ENCODE data around the gene CTSW.

Gene CTSW

GRCh38 chr11:65872586-65873317 is 6.9 kb upstream of the CTSW start, which contains the start of gene EFEMP2:
EFEMP2 (minus strand) TSS chr11:65872800; CDS start chr11:65872354, 446 bp downstream.
- no peak for TF ChIP-seq CTCF (conservative IDR thresholded peaks at IDR 0.05; ENCODE audit: low read depth, low read length)
- Histone ChIP-seq H3K4me3 (IDR thresholded peaks at IDR 0.05; ENCODE audit: insufficient read depth, low read depth, low read length) (no peak within 1 kb of the TSS), H3K36me3 (ENCODE audit: insufficient read depth) (no peaks in the 10 kb centered on the region), H3K27ac (no peak within 1 kb of the TSS), H3K4me2 (peak within 1 kb of the TSS; percentile 95), H3K79me2 (ENCODE audit: insufficient read depth, low read depth) (no peaks in the 10 kb centered on the region), H3K27me3 (ENCODE audit: insufficient read depth, low read depth) (no peaks in the 10 kb centered on the region), H3K4me1 (ENCODE audit: low read depth, poor library complexity, severe bottlenecking) (peaks cover 13% of the 10 kb centered on the region), H2AFZ (ENCODE audit: low read depth) (peak within 1 kb of the TSS; percentile 91), H4K20me1 (ENCODE audit: insufficient read depth) (no peaks in the 10 kb centered on the region), H3K9ac (peak within 1 kb of the TSS; percentile 47; the same call in 1 of the 2 replicates)

GRCh38 chr11:65873318-65874156 is 6.1 kb upstream of the CTSW start:
- H3K79me2 ChIP-seq (ENCODE audit: insufficient read depth, low read depth): no peaks in the 10 kb centered on the region
- no peak for TF ChIP-seq CTCF (conservative IDR thresholded peaks at IDR 0.05; ENCODE audit: low read depth, low read length)
- H3K27ac ChIP-seq: no peak overlapping the region; the same call in 1 of the 2 replicates
- no peaks in the 10 kb centered on the region for H4K20me1 ChIP-seq (ENCODE audit: insufficient read depth)
- H3K4me3 ChIP-seq (IDR thresholded peaks at IDR 0.05; ENCODE audit: insufficient read depth, low read depth, low read length): no peak overlapping the region
- H3K9ac ChIP-seq: peak overlapping the region; percentile 47; the same call in 1 of the 2 replicates
- H2AFZ ChIP-seq (ENCODE audit: low read depth): peak overlapping the region; percentile 91
- peak overlapping the region; percentile 95 for H3K4me2 ChIP-seq
- no peaks in the 10 kb centered on the region for H3K27me3 ChIP-seq (ENCODE audit: insufficient read depth, low read depth)
- no peaks in the 10 kb centered on the region for H3K36me3 ChIP-seq (ENCODE audit: insufficient read depth)
- H3K4me1 ChIP-seq (ENCODE audit: low read depth, poor library complexity, severe bottlenecking): peaks cover 13% of the 10 kb centered on the region

DNA sequence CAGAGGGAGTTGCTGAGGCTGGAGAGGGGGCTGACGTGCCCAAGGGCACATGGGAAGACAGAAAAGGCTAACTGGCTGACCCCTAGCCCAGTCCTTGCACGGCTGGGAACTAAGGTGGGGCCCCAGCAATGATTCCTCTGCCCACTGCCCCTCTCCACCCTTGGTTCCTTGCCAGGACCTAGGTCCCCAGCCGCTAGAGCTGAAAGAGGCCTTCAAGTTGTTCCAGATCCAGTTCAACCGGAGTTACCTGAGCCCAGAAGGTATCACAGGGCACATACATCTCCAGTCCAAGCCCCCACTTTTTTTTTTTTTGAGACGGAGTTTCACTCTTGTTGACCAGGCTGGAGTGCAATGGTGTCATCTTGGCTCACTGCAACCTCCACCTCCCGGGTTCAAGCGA is 390 bp downstream of the CTSW start:
- Histone ChIP-seq H3K4me1 (ENCODE audit: low read depth, poor library complexity, severe bottlenecking) (peaks cover 9% of the 10 kb centered on the region), H3K79me2 (ENCODE audit: insufficient read depth, low read depth) (no peaks in the 10 kb centered on the region), H3K4me3 (IDR thresholded peaks at IDR 0.05; ENCODE audit: insufficient read depth, low read depth, low read length) (no peak overlapping the region), H2AFZ (ENCODE audit: low read depth) (no peak overlapping the region), H3K36me3 (ENCODE audit: insufficient read depth) (no peaks in the 10 kb centered on the region), H3K27ac (no peak overlapping the region), H3K9ac (no peak overlapping the region), H3K4me2 (no peak overlapping the region), H4K20me1 (ENCODE audit: insufficient read depth) (no peaks in the 10 kb centered on the region), H3K27me3 (ENCODE audit: insufficient read depth, low read depth) (no peaks in the 10 kb centered on the region)
- no peak for TF ChIP-seq CTCF (conservative IDR thresholded peaks at IDR 0.05; ENCODE audit: low read depth, low read length)

- Histone ChIP-seq H3K27ac (no peak overlapping the region), H3K36me3 (ENCODE audit: insufficient read depth) (no peaks in the 10 kb centered on the region), H4K20me1 (ENCODE audit: insufficient read depth) (no peaks in the 10 kb centered on the region), H3K27me3 (ENCODE audit: insufficient read depth, low read depth) (no peaks in the 10 kb centered on the region), H2AFZ (ENCODE audit: low read depth) (no peak overlapping the region), H3K4me3 (IDR thresholded peaks at IDR 0.05; ENCODE audit: insufficient read depth, low read depth, low read length) (no peak overlapping the region), H3K4me2 (no peak overlapping the region), H3K4me1 (ENCODE audit: low read depth, poor library complexity, severe bottlenecking) (peaks cover 12% of the 10 kb centered on the region), H3K9ac (no peak overlapping the region), H3K79me2 (ENCODE audit: insufficient read depth, low read depth) (no peaks in the 10 kb centered on the region)
- no peak for TF ChIP-seq CTCF (conservative IDR thresholded peaks at IDR 0.05; ENCODE audit: low read depth, low read length)
These were observed 1.3 kb downstream of the CTSW start for GRCh38 chr11:65880844-65881421.
